T-helper 1 cell treated with Interleukin-12 subunit alpha and Interleukin-12 subunit beta and Interleukin-4 antibody, amounts not matched to agents 30 μg/mL and 1 μg/mL, for 36 hours (primary cell): ENCODE data around the gene NEDD4L.
"Not testable (repeated sequence)": the region's sequence is repeated elsewhere in the genome, so short reads cannot be mapped to it uniquely, and the experiment has no call there.

Experiments
- H3K27ac Mint-ChIP-seq: one replicate; pipeline ENCODE4 v1.8.0; 2021; ENCODE audit warnings: mild to moderate bottlenecking, mixed read lengths
- H3K27me3 Mint-ChIP-seq: one replicate; pipeline ENCODE4 v1.8.0; 2021; ENCODE audit warnings: low read depth, mixed read lengths
- H3K36me3 Mint-ChIP-seq: one replicate; pipeline ENCODE4 v1.8.0; 2021; ENCODE audit warnings: low read depth, mixed read lengths
- H3K4me1 Mint-ChIP-seq: one replicate; pipeline ENCODE4 v1.8.0; 2021; ENCODE audit warnings: low read depth, mixed read lengths
- H3K4me3 Mint-ChIP-seq: one replicate; pipeline ENCODE4 v1.8.0; 2021; ENCODE audit warnings: mild to moderate bottlenecking, moderate library complexity, mixed read lengths
- H3K9me3 Mint-ChIP-seq: one replicate; pipeline ENCODE4 v1.8.0; 2021; ENCODE audit warnings: mixed read lengths

The NEDD4L gene

GRCh38 chr18:58264075-58264474 is 220.0 kb downstream of the NEDD4L start:
- no peak overlapping the region for H3K27ac Mint-ChIP-seq
- no peaks in the 10 kb centered on the region for H3K36me3 Mint-ChIP-seq
- no peak overlapping the region for H3K4me3 Mint-ChIP-seq
- H3K27me3 Mint-ChIP-seq, result peaks cover 13% of the 10 kb centered on the region
- no peaks in the 10 kb centered on the region for H3K4me1 Mint-ChIP-seq
- no peaks in the 10 kb centered on the region for H3K9me3 Mint-ChIP-seq

GRCh38 chr18:58264840-58265239 is 220.8 kb downstream of the NEDD4L start:
- H3K36me3 Mint-ChIP-seq, result no peaks in the 10 kb centered on the region
- H3K27me3 Mint-ChIP-seq, result peaks cover 13% of the 10 kb centered on the region

GRCh38 chr18:58265489-58265888 is 221.5 kb downstream of the NEDD4L start:
- not testable (repeated sequence) for H3K36me3 Mint-ChIP-seq, H3K4me1 Mint-ChIP-seq, H3K4me3 Mint-ChIP-seq, H3K27ac Mint-ChIP-seq, H3K9me3 Mint-ChIP-seq
- H3K27me3 Mint-ChIP-seq, result peaks cover 14% of the 10 kb centered on the region

More at GRCh38 chr18:58264840-58265239, 220.8 kb downstream of the NEDD4L start:
- no peak overlapping the region for H3K4me3 Mint-ChIP-seq
- no peaks in the 10 kb centered on the region for H3K9me3 Mint-ChIP-seq
- no peak overlapping the region for H3K27ac Mint-ChIP-seq
- no peaks in the 10 kb centered on the region for H3K4me1 Mint-ChIP-seq

- Mint-ChIP-seq H3K9me3 (no peaks in the 10 kb centered on the region), H3K4me1 (no peaks in the 10 kb centered on the region)
Measured at GRCh38 chr18:58266291-58266690, 222.3 kb downstream of the NEDD4L start.

GRCh38 chr18:58267493-58267892 is 223.5 kb downstream of the NEDD4L start:
- Mint-ChIP-seq H3K4me3 (no peak overlapping the region), H3K27ac (no peak overlapping the region), H3K36me3 (no peaks in the 10 kb centered on the region)

More at GRCh38 chr18:58266291-58266690, 222.3 kb downstream of the NEDD4L start:
- no peaks in the 10 kb centered on the region for H3K36me3 Mint-ChIP-seq
- H3K27ac Mint-ChIP-seq, result no peak overlapping the region
- peaks cover 18% of the 10 kb centered on the region for H3K27me3 Mint-ChIP-seq
- no peak overlapping the region for H3K4me3 Mint-ChIP-seq

GRCh38 chr18:58268849-58269248 is 224.8 kb downstream of the NEDD4L start:
- no peak overlapping the region for H3K27ac Mint-ChIP-seq
- no peaks in the 10 kb centered on the region for H3K9me3 Mint-ChIP-seq
- H3K4me1 Mint-ChIP-seq, result peaks cover 6% of the 10 kb centered on the region
- peaks cover 18% of the 10 kb centered on the region for H3K27me3 Mint-ChIP-seq
- H3K36me3 Mint-ChIP-seq, result peaks cover 3% of the 10 kb centered on the region
- no peak overlapping the region for H3K4me3 Mint-ChIP-seq

More at GRCh38 chr18:58267493-58267892, 223.5 kb downstream of the NEDD4L start:
- H3K4me1 Mint-ChIP-seq, result peaks cover under 1% of the 10 kb centered on the region
- H3K27me3 Mint-ChIP-seq, result peaks cover 18% of the 10 kb centered on the region
- H3K9me3 Mint-ChIP-seq, result no peaks in the 10 kb centered on the region

GRCh38 chr18:58269931-58270330 is 225.9 kb downstream of the NEDD4L start:
- H3K36me3 Mint-ChIP-seq, result peaks cover 3% of the 10 kb centered on the region
- H3K27ac Mint-ChIP-seq, result no peak overlapping the region
- peaks cover 6% of the 10 kb centered on the region for H3K4me1 Mint-ChIP-seq
- no peak overlapping the region for H3K4me3 Mint-ChIP-seq
- no peaks in the 10 kb centered on the region for H3K9me3 Mint-ChIP-seq
- peaks cover 18% of the 10 kb centered on the region for H3K27me3 Mint-ChIP-seq

- H3K9me3 Mint-ChIP-seq, result no peaks in the 10 kb centered on the region
- no peak overlapping the region for H3K27ac Mint-ChIP-seq
- H3K36me3 Mint-ChIP-seq, result peaks cover 3% of the 10 kb centered on the region
- no peak overlapping the region for H3K4me3 Mint-ChIP-seq
- H3K4me1 Mint-ChIP-seq, result peaks cover 6% of the 10 kb centered on the region
- H3K27me3 Mint-ChIP-seq, result peaks cover 18% of the 10 kb centered on the region
Measured at GRCh38 chr18:58270396-58270795, 226.4 kb downstream of the NEDD4L start.

- Mint-ChIP-seq H3K36me3 (peaks cover 3% of the 10 kb centered on the region), H3K27me3 (peaks cover 18% of the 10 kb centered on the region), H3K4me3 (no peak overlapping the region)
Measured at GRCh38 chr18:58271770-58272169, 227.7 kb downstream of the NEDD4L start.

GRCh38 chr18:58272209-58272608 is 228.2 kb downstream of the NEDD4L start:
- Mint-ChIP-seq H3K4me1 (peaks cover 6% of the 10 kb centered on the region), H3K4me3 (no peak overlapping the region), H3K9me3 (no peaks in the 10 kb centered on the region), H3K27ac (no peak overlapping the region), H3K27me3 (peaks cover 16% of the 10 kb centered on the region), H3K36me3 (peaks cover 3% of the 10 kb centered on the region)

More at GRCh38 chr18:58271770-58272169, 227.7 kb downstream of the NEDD4L start:
- Mint-ChIP-seq H3K4me1 (peaks cover 6% of the 10 kb centered on the region), H3K27ac (no peak overlapping the region), H3K9me3 (no peaks in the 10 kb centered on the region)

- Mint-ChIP-seq H3K9me3 (no peaks in the 10 kb centered on the region), H3K27ac (no peak overlapping the region), H3K27me3 (peaks cover 15% of the 10 kb centered on the region), H3K36me3 (peaks cover 3% of the 10 kb centered on the region), H3K4me3 (no peak overlapping the region), H3K4me1 (peaks cover 6% of the 10 kb centered on the region)
Measured at GRCh38 chr18:58272779-58273435, 228.9 kb downstream of the NEDD4L start.

GRCh38 chr18:58275176-58275575 is 231.2 kb downstream of the NEDD4L start:
- H3K27me3 Mint-ChIP-seq, result peaks cover 5% of the 10 kb centered on the region
- no peak overlapping the region for H3K4me3 Mint-ChIP-seq
- no peaks in the 10 kb centered on the region for H3K9me3 Mint-ChIP-seq
- no peak overlapping the region for H3K27ac Mint-ChIP-seq
- H3K4me1 Mint-ChIP-seq, result peaks cover 6% of the 10 kb centered on the region
- H3K36me3 Mint-ChIP-seq, result peaks cover 3% of the 10 kb centered on the region

- peaks cover 3% of the 10 kb centered on the region for H3K36me3 Mint-ChIP-seq
- no peaks in the 10 kb centered on the region for H3K9me3 Mint-ChIP-seq
- no peaks in the 10 kb centered on the region for H3K27me3 Mint-ChIP-seq
- H3K27ac Mint-ChIP-seq, result no peak overlapping the region
- H3K4me1 Mint-ChIP-seq, result peaks cover 6% of the 10 kb centered on the region
- no peak overlapping the region for H3K4me3 Mint-ChIP-seq
Measured at GRCh38 chr18:58276789-58277739, 233.0 kb downstream of the NEDD4L start.

- no peak overlapping the region for H3K4me3 Mint-ChIP-seq
- no peak overlapping the region for H3K27ac Mint-ChIP-seq
- H3K27me3 Mint-ChIP-seq, result no peaks in the 10 kb centered on the region
- H3K36me3 Mint-ChIP-seq, result no peaks in the 10 kb centered on the region
- no peaks in the 10 kb centered on the region for H3K9me3 Mint-ChIP-seq
- H3K4me1 Mint-ChIP-seq, result no peaks in the 10 kb centered on the region
Measured at GRCh38 chr18:58279504-58280175, 235.6 kb downstream of the NEDD4L start.
